Measurements from ENCODE around the gene CCDC194.

Gene CCDC194

DNA sequence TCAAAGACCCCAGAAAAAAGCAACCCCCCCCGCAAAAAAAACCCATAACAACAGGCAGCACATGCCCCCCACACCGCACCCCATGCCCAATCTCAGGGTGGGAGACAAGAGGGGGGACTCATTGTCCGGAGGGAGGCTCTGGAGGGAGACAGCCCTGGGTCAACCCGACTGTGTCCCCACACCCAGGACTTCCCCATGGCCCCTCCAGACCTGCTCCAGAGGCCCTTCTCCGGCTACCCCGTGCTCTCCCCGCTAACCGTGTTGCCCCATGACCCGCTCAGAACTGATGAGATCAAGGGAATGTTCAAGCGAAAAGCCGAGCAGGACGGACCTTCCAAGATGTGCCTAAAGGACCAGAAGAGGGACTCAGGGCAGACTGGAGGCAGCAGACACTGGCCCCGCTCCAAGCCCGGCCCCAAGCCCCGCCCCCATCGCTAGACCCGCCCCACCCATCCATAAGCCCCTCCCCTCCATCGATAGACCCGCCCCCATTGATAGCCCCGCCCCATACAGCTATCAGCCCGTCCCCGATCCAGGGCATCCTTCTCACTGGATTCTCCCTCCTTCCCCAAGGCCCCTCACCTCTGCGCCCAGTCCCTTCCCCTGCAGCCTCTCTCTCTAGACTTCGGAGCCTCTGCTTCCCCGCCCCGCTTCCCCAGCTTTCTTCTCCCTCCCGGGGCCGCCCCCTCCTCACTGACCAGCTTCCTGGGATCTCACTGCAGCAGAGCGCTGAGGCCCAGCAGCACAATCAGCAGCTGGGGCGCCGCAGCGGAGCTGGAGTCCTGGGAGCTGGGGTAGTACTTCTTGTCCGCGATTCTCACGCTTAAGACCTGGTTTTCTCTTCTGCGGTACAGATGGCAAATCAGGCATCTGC lies 9.2 kb upstream of the CCDC194 start:
- Histone ChIP-seq H4K8ac (ENCODE audit: low read length) (peak overlapping the region; percentile 71), H4K91ac (ENCODE audit: low read length) (no peak overlapping the region)
- WGBS: 26% methylated on average over 33 of the region's 36 CpGs

DNA sequence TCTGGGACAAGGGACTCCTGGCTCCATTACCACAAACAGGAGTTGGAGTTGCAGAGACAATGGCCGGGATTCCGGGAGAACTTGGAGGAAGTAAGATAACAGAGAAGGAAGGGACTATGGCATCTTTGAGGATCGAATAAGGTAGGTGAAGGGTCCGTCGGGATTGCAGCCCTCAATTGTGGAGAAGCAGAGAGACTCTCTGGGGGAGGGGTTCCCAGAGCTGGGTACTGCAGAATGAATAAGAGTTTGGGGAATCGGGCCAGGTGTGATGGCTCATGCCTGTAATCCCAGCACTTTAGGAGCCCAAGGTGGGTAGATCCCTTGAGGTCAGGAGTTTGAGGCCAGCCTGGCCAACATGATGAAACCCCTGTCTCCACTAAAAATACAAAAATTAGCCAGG lies 7.6 kb upstream of the CCDC194 start:
- Histone ChIP-seq H4K91ac (ENCODE audit: low read length) (no peak overlapping the region), H3K23ac (ENCODE audit: low read length in 2 of 2) (no peak overlapping the region), H3K14ac (ENCODE audit: low read length in 2 of 2) (no peak overlapping the region), H3K27ac (ENCODE audit: low read length, poor library complexity, severe bottlenecking) (no peak overlapping the region), H3K36me3 (ENCODE audit: control insufficient read depth in 1 of 2, insufficient read depth in 2 of 2, low read depth in 1 of 2, low read length in 2 of 2) (no peaks in the 10 kb centered on the region), H2BK120ac (ENCODE audit: low read depth, low read length) (no peak overlapping the region), H2BK5ac (ENCODE audit: low read depth, low read length, poor library complexity, severe bottlenecking) (no peak overlapping the region), H2AK5ac (ENCODE audit: low read length, severe bottlenecking) (no peak overlapping the region), H3K9me3 (ENCODE audit: control insufficient read depth, low read length) (no peaks in the 10 kb centered on the region), H3K4me3 (ENCODE audit: insufficient read depth in 1 of 2, low read depth in 1 of 2, low read length in 2 of 2) (no peak overlapping the region), H2BK12ac (ENCODE audit: low read length in 2 of 2) (no peak overlapping the region), H3K4ac (ENCODE audit: low read depth in 1 of 2, low read length in 2 of 2) (no peak overlapping the region), H3K4me1 (ENCODE audit: control insufficient read depth, insufficient read depth, low read depth, low read length) (peaks cover 15% of the 10 kb centered on the region), H2AFZ (ENCODE audit: low read depth, low read length) (no peak overlapping the region), H4K8ac (ENCODE audit: low read length) (no peak overlapping the region), H3K9ac (ENCODE audit: low read length) (no peak overlapping the region), H3K79me1 (replicated peaks; ENCODE audit: low read length, poor library complexity, severe bottlenecking) (no peaks in the 10 kb centered on the region), H3K18ac (ENCODE audit: low read depth in 1 of 2, low read length in 2 of 2) (no peak overlapping the region), H3K27me3 (ENCODE audit: control insufficient read depth in 1 of 2, insufficient read depth in 1 of 2, low read length in 2 of 2) (peaks cover 6 to 15% of the 10 kb centered on the region in 2 experiments), H2BK15ac (ENCODE audit: low read depth, poor library complexity, severe bottlenecking) (no peak overlapping the region), H3K4me2 (ENCODE audit: low read length, poor library complexity, severe bottlenecking) (no peak overlapping the region)
- 96% methylated on average over 6 of the region's 6 CpGs for WGBS
- no peak for DNase-seq

More for the DNA sequence above, 9.2 kb upstream of the CCDC194 start:
- no peak overlapping the region for H2BK5ac ChIP-seq (ENCODE audit: low read depth, low read length, poor library complexity, severe bottlenecking)
- DNase-seq: peak; percentile 62
- no peak overlapping the region for H3K4me2 ChIP-seq (ENCODE audit: low read length, poor library complexity, severe bottlenecking)
- H3K18ac ChIP-seq (ENCODE audit: low read depth in 1 of 2, low read length in 2 of 2): peak overlapping the region; percentile 71 to 78
- H2BK12ac ChIP-seq (ENCODE audit: low read length in 2 of 2): peak overlapping the region in 1 of 2 experiments; percentile 32
- no peaks in the 10 kb centered on the region for H3K9me3 ChIP-seq (ENCODE audit: control insufficient read depth, low read length)
- H3K36me3 ChIP-seq (ENCODE audit: control insufficient read depth in 1 of 2, insufficient read depth in 2 of 2, low read depth in 1 of 2, low read length in 2 of 2): no peaks in the 10 kb centered on the region
- H3K4me3 ChIP-seq (ENCODE audit: insufficient read depth in 1 of 2, low read depth in 1 of 2, low read length in 2 of 2): no peak overlapping the region
- H2BK15ac ChIP-seq (ENCODE audit: low read depth, poor library complexity, severe bottlenecking): peak overlapping the region; percentile 63
- H3K14ac ChIP-seq (ENCODE audit: low read length in 2 of 2): peak overlapping the region in 1 of 2 experiments; percentile 38
- H2AK5ac ChIP-seq (ENCODE audit: low read length, severe bottlenecking): no peak overlapping the region
- no peak overlapping the region for H3K23ac ChIP-seq (ENCODE audit: low read length in 2 of 2)
- H3K27ac ChIP-seq (ENCODE audit: low read length, poor library complexity, severe bottlenecking): no peak overlapping the region
- no peak overlapping the region for H3K9ac ChIP-seq (ENCODE audit: low read length)
- H2AFZ ChIP-seq (ENCODE audit: low read depth, low read length): no peak overlapping the region
- H3K79me1 ChIP-seq (replicated peaks; ENCODE audit: low read length, poor library complexity, severe bottlenecking): no peaks in the 10 kb centered on the region
- peak overlapping the region; percentile 81 for H2BK120ac ChIP-seq (ENCODE audit: low read depth, low read length)
- no peak overlapping the region for H3K4ac ChIP-seq (ENCODE audit: low read depth in 1 of 2, low read length in 2 of 2)
- peaks cover 15% of the 10 kb centered on the region for H3K4me1 ChIP-seq (ENCODE audit: control insufficient read depth, insufficient read depth, low read depth, low read length)
- peaks cover 6 to 15% of the 10 kb centered on the region in 2 experiments for H3K27me3 ChIP-seq (ENCODE audit: control insufficient read depth in 1 of 2, insufficient read depth in 1 of 2, low read length in 2 of 2)

DNA sequence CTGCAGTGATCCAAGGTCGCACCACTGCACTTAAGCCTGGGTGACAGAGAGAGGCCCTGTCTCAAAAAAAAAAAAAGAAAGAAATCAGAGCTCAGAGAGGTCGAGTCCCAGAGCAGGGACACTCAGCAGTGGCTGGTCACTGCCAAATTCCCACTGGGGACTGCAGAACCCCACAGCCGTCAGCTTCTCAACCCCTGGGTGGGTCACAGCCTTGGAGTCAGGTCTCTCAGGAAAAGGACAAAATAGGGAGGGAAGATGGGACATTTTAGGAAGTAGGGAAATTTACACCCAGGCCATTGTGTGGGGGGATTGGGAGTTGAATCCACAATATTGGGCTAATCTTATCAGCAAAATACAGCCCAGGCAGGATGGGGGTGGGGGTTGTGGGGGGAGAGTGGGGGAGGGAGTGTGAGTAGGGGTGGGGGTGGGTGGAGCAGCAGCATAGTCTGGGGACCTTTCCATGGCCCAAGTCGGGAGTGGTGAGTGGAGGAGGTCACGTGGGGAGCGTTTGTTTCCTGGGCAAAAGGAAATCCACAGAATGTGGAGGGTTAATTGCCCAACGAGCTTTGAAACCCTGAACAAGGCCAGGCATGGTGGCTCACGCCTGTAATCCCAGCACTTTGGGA lies 5.0 kb upstream of the CCDC194 start:
- Histone ChIP-seq H4K91ac (ENCODE audit: low read length) (no peak overlapping the region), H2BK15ac (ENCODE audit: low read depth, poor library complexity, severe bottlenecking) (no peak overlapping the region), H2AFZ (ENCODE audit: low read depth, low read length) (no peak overlapping the region), H2AK5ac (ENCODE audit: low read length, severe bottlenecking) (no peak overlapping the region), H3K9ac (ENCODE audit: low read length) (no peak overlapping the region), H4K8ac (ENCODE audit: low read length) (no peak overlapping the region), H3K18ac (ENCODE audit: low read depth in 1 of 2, low read length in 2 of 2) (no peak overlapping the region), H3K23ac (ENCODE audit: low read length in 2 of 2) (no peak overlapping the region), H2BK5ac (ENCODE audit: low read depth, low read length, poor library complexity, severe bottlenecking) (no peak overlapping the region), H3K36me3 (ENCODE audit: control insufficient read depth in 1 of 2, insufficient read depth in 2 of 2, low read depth in 1 of 2, low read length in 2 of 2) (no peaks in the 10 kb centered on the region), H2BK120ac (ENCODE audit: low read depth, low read length) (no peak overlapping the region), H3K4me2 (ENCODE audit: low read length, poor library complexity, severe bottlenecking) (no peak overlapping the region), H3K4me3 (ENCODE audit: insufficient read depth in 1 of 2, low read depth in 1 of 2, low read length in 2 of 2) (no peak overlapping the region), H3K4me1 (ENCODE audit: control insufficient read depth, insufficient read depth, low read depth, low read length) (peaks cover 6% of the 10 kb centered on the region), H3K9me3 (ENCODE audit: control insufficient read depth, low read length) (no peaks in the 10 kb centered on the region), H3K79me1 (replicated peaks; ENCODE audit: low read length, poor library complexity, severe bottlenecking) (no peaks in the 10 kb centered on the region), H2BK12ac (ENCODE audit: low read length in 2 of 2) (no peak overlapping the region), H3K27ac (ENCODE audit: low read length, poor library complexity, severe bottlenecking) (no peak overlapping the region), H3K14ac (ENCODE audit: low read length in 2 of 2) (no peak overlapping the region), H3K27me3 (ENCODE audit: control insufficient read depth in 1 of 2, insufficient read depth in 1 of 2, low read length in 2 of 2) (peaks cover 10 to 14% of the 10 kb centered on the region in 2 experiments), H3K4ac (ENCODE audit: low read depth in 1 of 2, low read length in 2 of 2) (no peak overlapping the region)
- DNase-seq: no peak
- WGBS: 77% methylated on average over 8 of the region's 8 CpGs

- Histone ChIP-seq H3K9me3 (ENCODE audit: control insufficient read depth, low read length) (no peaks in the 10 kb centered on the region), H2AK5ac (ENCODE audit: low read length, severe bottlenecking) (no peak overlapping the region), H3K14ac (ENCODE audit: low read length in 2 of 2) (no peak overlapping the region), H3K27me3 (ENCODE audit: control insufficient read depth in 1 of 2, insufficient read depth in 1 of 2, low read length in 2 of 2) (peaks cover 8 to 23% of the 10 kb centered on the region in 2 experiments), H3K27ac (ENCODE audit: low read length, poor library complexity, severe bottlenecking) (no peak overlapping the region), H3K18ac (ENCODE audit: low read depth in 1 of 2, low read length in 2 of 2) (peak overlapping the region; percentile 5 to 59), H4K91ac (ENCODE audit: low read length) (peak overlapping the region; percentile 59), H3K79me1 (replicated peaks; ENCODE audit: low read length, poor library complexity, severe bottlenecking) (no peaks in the 10 kb centered on the region), H3K4me2 (ENCODE audit: low read length, poor library complexity, severe bottlenecking) (no peak overlapping the region), H3K4me3 (ENCODE audit: insufficient read depth in 1 of 2, low read depth in 1 of 2, low read length in 2 of 2) (no peak overlapping the region), H2BK5ac (ENCODE audit: low read depth, low read length, poor library complexity, severe bottlenecking) (no peak overlapping the region), H3K23ac (ENCODE audit: low read length in 2 of 2) (no peak overlapping the region), H3K9ac (ENCODE audit: low read length) (peak overlapping the region; percentile 32), H3K4ac (ENCODE audit: low read depth in 1 of 2, low read length in 2 of 2) (peak overlapping the region in 1 of 2 experiments; percentile 67), H3K4me1 (ENCODE audit: control insufficient read depth, insufficient read depth, low read depth, low read length) (peaks cover 10% of the 10 kb centered on the region), H2AFZ (ENCODE audit: low read depth, low read length) (no peak overlapping the region), H3K36me3 (ENCODE audit: control insufficient read depth in 1 of 2, insufficient read depth in 2 of 2, low read depth in 1 of 2, low read length in 2 of 2) (no peaks in the 10 kb centered on the region), H2BK120ac (ENCODE audit: low read depth, low read length) (no peak overlapping the region), H4K8ac (ENCODE audit: low read length) (peak overlapping the region; percentile 97), H2BK12ac (ENCODE audit: low read length in 2 of 2) (peak overlapping the region in 1 of 2 experiments; percentile 86), H2BK15ac (ENCODE audit: low read depth, poor library complexity, severe bottlenecking) (no peak overlapping the region)
- peak; percentile 69 for DNase-seq
- 21% methylated on average over 17 of the region's 19 CpGs for WGBS
Observed at GRCh38 chr19:17394891-17395415, 957 bp upstream of the CCDC194 start.
